Measurements from ENCODE around the gene WDFY1.

WDFY1 gene

GRCh38 chr2:223936862-223937326, 8.2 kb downstream of the WDFY1 start:
- TF ChIP-seq YY1 (IDR thresholded peaks at IDR 0.05; ENCODE audit: insufficient read depth, insufficient read length) (no peak), SUZ12 (IDR thresholded peaks at IDR 0.05; ENCODE audit: extremely low read depth, insufficient read depth, insufficient read length) (no peak), ZNF274 (IDR thresholded peaks at IDR 0.05; ENCODE audit: low read depth, low read length) (no peak)
- H3K4me1 ChIP-seq (ENCODE audit: insufficient read depth, insufficient read length) = peaks cover 2% of the 10 kb centered on the region
- no peaks in the 10 kb centered on the region for H3K9me3 ChIP-seq (ENCODE audit: insufficient read depth, low read length)
- H3K9ac ChIP-seq (ENCODE audit: insufficient read length, low read depth) = no peak overlapping the region
- no peak for DNase-seq (ENCODE audit: low read depth, low spot score)
- no peaks in the 10 kb centered on the region for H3K36me3 ChIP-seq (ENCODE audit: insufficient read depth, insufficient read length, low read length)
- H3K4me3 ChIP-seq (ENCODE audit: insufficient read length, low read depth) = no peak overlapping the region
- H3K27me3 ChIP-seq (ENCODE audit: insufficient read depth, insufficient read length) = no peaks in the 10 kb centered on the region

DNA sequence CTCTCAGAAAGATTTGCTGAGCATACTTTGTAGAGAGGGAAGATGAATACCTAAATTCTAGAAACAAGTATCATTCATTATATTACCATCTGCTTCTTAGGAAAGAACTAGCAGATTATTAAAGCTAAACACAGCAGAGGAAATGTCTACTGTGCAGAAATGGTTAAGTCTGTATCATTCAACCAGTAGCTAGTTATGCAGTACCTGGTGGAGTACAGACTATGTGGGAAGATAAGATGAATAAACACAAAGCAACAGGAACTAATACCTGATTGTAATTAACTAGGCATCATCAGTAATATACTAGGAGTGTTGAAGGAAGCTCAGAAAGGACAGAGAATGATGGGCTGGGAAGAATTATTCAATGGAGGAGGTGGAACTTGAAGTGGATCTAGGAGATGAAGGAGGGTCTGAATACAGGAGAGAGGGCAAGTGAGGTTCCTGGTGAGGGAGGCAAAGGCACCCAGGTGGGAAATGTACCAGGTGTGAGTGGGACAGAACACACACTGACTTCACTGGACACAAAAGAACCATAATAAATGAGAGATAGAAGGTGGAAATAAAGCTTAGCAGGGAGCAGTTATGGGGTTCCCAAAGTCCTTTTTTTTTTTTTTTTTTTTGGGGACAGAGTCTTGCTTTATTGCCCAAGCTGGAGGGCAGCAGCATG, 9.5 kb downstream of the WDFY1 start:
- Histone ChIP-seq H3K4me1 (ENCODE audit: insufficient read depth, insufficient read length) (peaks cover 5% of the 10 kb centered on the region), H3K36me3 (ENCODE audit: insufficient read depth, insufficient read length, low read length) (no peaks in the 10 kb centered on the region), H3K27me3 (ENCODE audit: insufficient read depth, insufficient read length) (no peaks in the 10 kb centered on the region), H3K9ac (ENCODE audit: insufficient read length, low read depth) (no peak overlapping the region), H3K9me3 (ENCODE audit: insufficient read depth, low read length) (no peaks in the 10 kb centered on the region), H3K4me3 (ENCODE audit: insufficient read length, low read depth) (no peak overlapping the region)
- no peak for DNase-seq (ENCODE audit: low read depth, low spot score)
- no peak for TF ChIP-seq SUZ12 (IDR thresholded peaks at IDR 0.05; ENCODE audit: extremely low read depth, insufficient read depth, insufficient read length)
- no peak for TF ChIP-seq YY1 (IDR thresholded peaks at IDR 0.05; ENCODE audit: insufficient read depth, insufficient read length)
- no peak for TF ChIP-seq ZNF274 (IDR thresholded peaks at IDR 0.05; ENCODE audit: low read depth, low read length)

DNA sequence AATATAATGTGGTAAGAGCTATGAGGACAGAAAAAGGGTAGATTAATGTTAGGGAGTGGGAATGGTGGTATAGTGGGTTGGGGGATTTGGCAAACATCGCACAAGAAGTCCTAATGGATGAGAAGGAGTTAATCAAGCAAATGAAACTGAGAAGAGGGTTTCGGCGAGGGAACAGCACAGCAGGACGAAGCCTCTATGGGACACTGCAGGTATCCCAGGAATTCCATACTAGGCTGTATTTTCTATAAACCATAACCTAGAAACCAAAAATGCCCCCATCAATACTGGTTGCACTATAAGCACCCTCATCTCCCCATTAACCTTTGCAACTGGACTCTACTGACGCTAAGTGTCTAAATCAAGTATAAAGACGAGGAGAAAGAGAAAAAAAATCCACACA, 10.3 kb downstream of the WDFY1 start:
- Histone ChIP-seq H3K36me3 (ENCODE audit: insufficient read depth, insufficient read length, low read length) (no peaks in the 10 kb centered on the region), H3K4me3 (ENCODE audit: insufficient read length, low read depth) (no peak overlapping the region), H3K27me3 (ENCODE audit: insufficient read depth, insufficient read length) (no peaks in the 10 kb centered on the region), H3K9ac (ENCODE audit: insufficient read length, low read depth) (no peak overlapping the region), H3K9me3 (ENCODE audit: insufficient read depth, low read length) (no peaks in the 10 kb centered on the region), H3K4me1 (ENCODE audit: insufficient read depth, insufficient read length) (peaks cover 8% of the 10 kb centered on the region)
- no peak for TF ChIP-seq YY1 (IDR thresholded peaks at IDR 0.05; ENCODE audit: insufficient read depth, insufficient read length)
- DNase-seq (ENCODE audit: low read depth, low spot score) = no peak

DNA sequence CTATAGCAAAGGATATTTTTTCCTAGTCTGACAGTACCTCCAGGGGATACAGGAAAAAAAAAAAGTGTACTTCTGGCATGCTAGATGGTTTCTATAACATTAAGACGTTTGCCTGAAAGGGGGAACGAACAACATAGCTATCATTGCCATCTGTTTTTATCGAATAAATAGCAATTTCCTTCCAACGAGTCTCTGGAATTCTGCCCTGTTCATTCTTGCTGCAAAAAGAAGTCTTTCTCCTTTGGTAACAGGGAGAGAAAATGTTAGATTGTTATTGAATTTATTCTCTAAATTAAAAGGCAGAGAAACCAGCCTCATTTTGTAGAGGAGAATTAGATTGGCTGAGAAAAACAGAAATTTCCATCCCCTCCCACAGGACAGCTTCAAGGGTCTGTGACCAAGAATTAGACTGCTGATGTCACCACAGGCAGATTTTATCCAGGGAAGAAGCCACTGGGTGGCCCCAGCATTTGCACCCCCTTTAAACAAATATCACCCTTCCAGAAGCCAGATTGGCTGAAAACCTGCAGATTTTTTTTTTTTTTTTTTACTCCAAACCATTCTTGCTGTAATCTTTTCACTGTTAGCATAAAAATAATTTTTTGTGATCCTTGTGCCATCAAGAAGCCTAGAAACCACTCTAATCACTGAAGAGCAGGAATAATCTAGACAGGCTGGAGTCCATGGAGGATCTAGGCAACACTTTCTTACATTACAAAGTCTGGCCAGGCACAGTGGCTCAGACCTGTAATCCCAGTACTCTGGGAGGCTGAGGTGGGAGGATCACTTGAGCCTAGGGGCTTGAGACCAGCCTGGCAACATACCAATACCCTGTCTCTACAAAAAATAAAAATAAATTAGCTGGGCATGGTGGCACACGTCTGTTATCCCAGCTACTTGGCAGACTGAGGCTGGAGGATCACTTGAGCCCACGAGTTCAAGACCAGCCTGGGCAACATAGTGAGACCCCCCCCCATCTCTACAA, 12.0 kb downstream of the WDFY1 start:
- DNase-seq (ENCODE audit: low read depth, low spot score) = no peak
- H3K27me3 ChIP-seq (ENCODE audit: insufficient read depth, insufficient read length) = no peaks in the 10 kb centered on the region
- H3K9ac ChIP-seq (ENCODE audit: insufficient read length, low read depth) = no peak overlapping the region
- TF ChIP-seq ZNF274 (IDR thresholded peaks at IDR 0.05; ENCODE audit: low read depth, low read length) (no peak), SUZ12 (IDR thresholded peaks at IDR 0.05; ENCODE audit: extremely low read depth, insufficient read depth, insufficient read length) (no peak), YY1 (IDR thresholded peaks at IDR 0.05; ENCODE audit: insufficient read depth, insufficient read length) (no peak)
- H3K4me1 ChIP-seq (ENCODE audit: insufficient read depth, insufficient read length) = peaks cover 8% of the 10 kb centered on the region
- H3K36me3 ChIP-seq (ENCODE audit: insufficient read depth, insufficient read length, low read length) = no peaks in the 10 kb centered on the region
- H3K9me3 ChIP-seq (ENCODE audit: insufficient read depth, low read length) = 0 out of 2 replicates have a peak, but pooled peaks cover under 1% of the 10 kb centered on the region
- no peak overlapping the region for H3K4me3 ChIP-seq (ENCODE audit: insufficient read length, low read depth)

- no peak overlapping the region for H3K4me3 ChIP-seq (ENCODE audit: insufficient read length, low read depth)
- TF ChIP-seq ZNF274 (IDR thresholded peaks at IDR 0.05; ENCODE audit: low read depth, low read length) = no peak
- no peak for TF ChIP-seq YY1 (IDR thresholded peaks at IDR 0.05; ENCODE audit: insufficient read depth, insufficient read length)
- no peak for TF ChIP-seq SUZ12 (IDR thresholded peaks at IDR 0.05; ENCODE audit: extremely low read depth, insufficient read depth, insufficient read length)
- no peak for DNase-seq (ENCODE audit: low read depth, low spot score)
- peaks cover 8% of the 10 kb centered on the region for H3K4me1 ChIP-seq (ENCODE audit: insufficient read depth, insufficient read length)
- H3K9ac ChIP-seq (ENCODE audit: insufficient read length, low read depth) = no peak overlapping the region
- no peaks in the 10 kb centered on the region for H3K27me3 ChIP-seq (ENCODE audit: insufficient read depth, insufficient read length)
- no peaks in the 10 kb centered on the region for H3K36me3 ChIP-seq (ENCODE audit: insufficient read depth, insufficient read length, low read length)
- H3K9me3 ChIP-seq (ENCODE audit: insufficient read depth, low read length) = peaks cover 16% of the 10 kb centered on the region; the same call in 1 of the 2 replicates
These were observed 14.8 kb downstream of the WDFY1 start for GRCh38 chr2:223930103-223930976.

- Histone ChIP-seq H3K9me3 (ENCODE audit: insufficient read depth, low read length) (peaks cover 16% of the 10 kb centered on the region; the same call in 1 of the 2 replicates), H3K36me3 (ENCODE audit: insufficient read depth, insufficient read length, low read length) (no peaks in the 10 kb centered on the region), H3K4me3 (ENCODE audit: insufficient read length, low read depth) (no peak overlapping the region), H3K4me1 (ENCODE audit: insufficient read depth, insufficient read length) (peaks cover 5% of the 10 kb centered on the region), H3K27me3 (ENCODE audit: insufficient read depth, insufficient read length) (no peaks in the 10 kb centered on the region), H3K9ac (ENCODE audit: insufficient read length, low read depth) (no peak overlapping the region)
- no peak for DNase-seq (ENCODE audit: low read depth, low spot score)
- no peak for TF ChIP-seq YY1 (IDR thresholded peaks at IDR 0.05; ENCODE audit: insufficient read depth, insufficient read length)
- no peak for TF ChIP-seq SUZ12 (IDR thresholded peaks at IDR 0.05; ENCODE audit: extremely low read depth, insufficient read depth, insufficient read length)
- no peak for TF ChIP-seq ZNF274 (IDR thresholded peaks at IDR 0.05; ENCODE audit: low read depth, low read length)
These were observed 15.5 kb downstream of the WDFY1 start for GRCh38 chr2:223929571-223930102.
